ENCODE measurements around the gene TRUB1.

TRUB1 gene

GRCh38 chr10:114987995-114988394 is 50.0 kb downstream of the TRUB1 start:
- DNase-seq, result no peak

- DNase-seq, result no peak
Observed at GRCh38 chr10:114990586-114990985, 52.6 kb downstream of the TRUB1 start.

- no peak for DNase-seq
Observed at GRCh38 chr10:114990991-114991390, 53.0 kb downstream of the TRUB1 start.

- DNase-seq, result no peak
Observed at GRCh38 chr10:114992189-114992775, 54.3 kb downstream of the TRUB1 start.

- no peak for DNase-seq
Observed at GRCh38 chr10:114995468-114996247, 57.7 kb downstream of the TRUB1 start.

- DNase-seq, result no peak
Observed at GRCh38 chr10:114996542-114996941, 58.5 kb downstream of the TRUB1 start.

- no peak for DNase-seq
Observed at GRCh38 chr10:114998993-114999392, 61.0 kb downstream of the TRUB1 start.

- DNase-seq, result no peak
Observed at GRCh38 chr10:115001506-115002381, 63.7 kb downstream of the TRUB1 start.

GRCh38 chr10:115003396-115003795 is 65.4 kb downstream of the TRUB1 start:
- DNase-seq, result no peak

GRCh38 chr10:115004236-115004862 is 66.4 kb downstream of the TRUB1 start:
- no peak for DNase-seq

GRCh38 chr10:115005771-115006170 is 67.8 kb downstream of the TRUB1 start:
- DNase-seq, result no peak

GRCh38 chr10:115018185-115018931 is 80.4 kb downstream of the TRUB1 start:
- DNase-seq, result no peak

GRCh38 chr10:115020449-115020848 is 82.5 kb downstream of the TRUB1 start:
- no peak for DNase-seq

- DNase-seq, result no peak
Observed at GRCh38 chr10:115022733-115023132, 84.7 kb downstream of the TRUB1 start.

GRCh38 chr10:115023715-115024114 is 85.7 kb downstream of the TRUB1 start:
- DNase-seq, result no peak

GRCh38 chr10:115024371-115024770 is 86.4 kb downstream of the TRUB1 start:
- DNase-seq, result no peak

GRCh38 chr10:115026056-115026745 is 88.2 kb downstream of the TRUB1 start:
- no peak for DNase-seq

- no peak for DNase-seq
Observed at GRCh38 chr10:115026746-115027140, 88.7 kb downstream of the TRUB1 start.
